ENCODE results near the gene AKAP13. TPM values are rescaled to one million over a fixed set of nuclear protein-coding genes. Genes with fewer than 3 reads are reported as not detected.
A peak's percentile ranks its signal among the peaks of the same experiment; 100 is the strongest.

The AKAP13 gene
- polyA plus RNA-seq, 1 of the 3 experiments (the other 2 are of a cell fraction) = 8.4 TPM

GRCh38 chr15:85412956-85413854 lies 32.8 kb downstream of the AKAP13 start:
- Histone ChIP-seq H3K36me3 (replicated peaks in 1 of 2; ENCODE audit: control insufficient read depth in 1 of 2, insufficient read depth in 2 of 2, low read length in 1 of 2) (no peaks in the 10 kb centered on the region), H3K4me2 (peak overlapping the region; percentile 48), H3K4me3 (ENCODE audit: low read depth in 2 of 2, low read length in 1 of 2) (no peak overlapping the region; a peak in 1 of 4 replicates), H3K9me2 (no peaks in the 10 kb centered on the region), H4K20me1 (ENCODE audit: insufficient read depth) (no peaks in the 10 kb centered on the region; the same call in 1 of the 2 replicates), H3F3A (replicated peaks; ENCODE audit: insufficient read depth) (peaks cover 17% of the 10 kb centered on the region), H3K4me1 (ENCODE audit: control insufficient read depth in 1 of 2, insufficient read depth in 2 of 2, low read depth in 1 of 2, low read length in 1 of 2) (peaks cover 7 to 31% of the 10 kb centered on the region in 2 experiments), H3K79me2 (ENCODE audit: insufficient read depth) (peaks cover 91% of the 10 kb centered on the region), H3K27me3 (ENCODE audit: insufficient read depth) (no peaks in the 10 kb centered on the region), H3K9me3 (no peaks in the 10 kb centered on the region), H3K9ac (peak overlapping the region; percentile 37; the same call in 1 of the 2 replicates), H2AFZ (ENCODE audit: low read depth) (no peak overlapping the region; the same call in 1 of the 2 replicates), H3K27ac (ENCODE audit: low read depth in 2 of 2, low read length in 1 of 2) (peak overlapping the region; percentile 6 to 91)
- ChIA-PET CTCF (interaction anchor here (0.9 to 2.4 kb wide), 4 partner anchors 73 to 117 kb away, joined by 3 to 6 read pairs (median 4); no protein-coding TSS in a partner anchor), POLR2A (no interaction called here)
- WGBS (ENCODE audit: low lambda C conversion rate) = 48% methylated on average over 14 of the region's 14 CpGs
- DNase-seq = peak; percentile 27
- TF ChIP-seq POLR2AphosphoS5 (IDR thresholded peaks at IDR 0.05; ENCODE audit: low read depth, low read length) (peak; percentile 49; the same call in 1 of the 2 replicates), EP300 (IDR thresholded peaks at IDR 0.05; ENCODE audit: borderline replicate concordance in 1 of 2, low read depth in 1 of 2, low read length in 1 of 2) (peak in 1 of 2 experiments; percentile 65; a peak in 1 of 4 replicates), NFIC (IDR thresholded peaks at IDR 0.05; ENCODE audit: borderline replicate concordance) (peak; percentile 25; the same call in 1 of the 2 replicates), IRF3 (IDR thresholded peaks at IDR 0.05; ENCODE audit: low read depth, low read length) (no peak), PBX3 (IDR thresholded peaks at IDR 0.05) (peak; percentile 65), MXI1 (IDR thresholded peaks at IDR 0.05; ENCODE audit: low read depth, low read length) (no peak), USF2 (IDR thresholded peaks at IDR 0.05; ENCODE audit: borderline replicate concordance, low read depth, low read length) (no peak), USF1 (IDR thresholded peaks at IDR 0.05; ENCODE audit: borderline replicate concordance, low read depth) (peak; percentile 71; the same call in 1 of the 2 replicates), FOXJ3 (CRISPR knock-in tag; IDR thresholded peaks at IDR 0.05) (no peak), TCF12 (IDR thresholded peaks at IDR 0.05) (peak; percentile 81), GATA2 (CRISPR knock-in tag; IDR thresholded peaks at IDR 0.05) (no peak), SMC3 (IDR thresholded peaks at IDR 0.05; ENCODE audit: low read depth, low read length) (no peak), REST (IDR thresholded peaks at IDR 0.05; ENCODE audit: low read depth, low read length) (0 out of 2 replicates have a peak, but pooled peaks have one; percentile 51), MEF2A (IDR thresholded peaks at IDR 0.05; ENCODE audit: borderline replicate concordance, low read depth) (no peak), EZH2phosphoT487 (IDR thresholded peaks at IDR 0.05; ENCODE audit: borderline replicate concordance, low read depth) (no peak), FOXM1 (IDR thresholded peaks at IDR 0.05; ENCODE audit: low read depth) (no peak), CTCF (IDR thresholded peaks at IDR 0.05) (peak; percentile 21; the same call in 1 of the 2 replicates), JUND (IDR thresholded peaks at IDR 0.05) (peak; percentile 88), TAF1 (IDR thresholded peaks at IDR 0.05; ENCODE audit: borderline replicate concordance, low read depth, low read length) (no peak)

Measured in SK-N-SH (cell line).